MCF 10A (cell line): ENCODE measurements around the gene OR7A10. TPM values are rescaled to one million over a fixed set of nuclear protein-coding genes. Genes with fewer than 3 reads are reported as not detected.
A peak's percentile ranks its signal among the peaks of the same experiment; 100 is the strongest.
"Not testable (repeated sequence)": the region's sequence is repeated elsewhere in the genome, so short reads cannot be mapped to it uniquely, and the experiment has no call there.

Experiments used
- BruUV-seq: library from RNA; stranded (reverse); fragments of 400-500 nt; replicated peaks from 2 replicates; lab custom pipeline; 2021; lab: Mats Ljungman, UMichigan
- CTCF ChIA-PET: fragments of 300-600 bp; sonication (Branson Sonifier 250); formaldehyde crosslinking; extraction: SDS; loops from one replicate; lab custom pipeline; 2021; ENCODE audit warnings: antibody characterized with exemption, inconsistent platforms; lab: Yijun Ruan, JAX
- POLR2A ChIA-PET: fragments of 300-600, 350-650 bp; sonication (Branson Sonifier 250); formaldehyde crosslinking; extraction: SDS; loops from one replicate; lab custom pipeline; 2020; ENCODE audit warnings: antibody characterized with exemption, inconsistent platforms; lab: Yijun Ruan, JAX
- DNase-seq: peaks from one replicate; pipeline ENCODE4 v3.0.0-alpha.2; 2018; ENCODE audit not compliant: unreplicated experiment
- H3K27ac Mint-ChIP-seq: one replicate; pipeline ENCODE4 v1.8.0; 2022; ENCODE audit warnings: mild to moderate bottlenecking, low read depth, mixed read lengths; ENCODE audit not compliant: unreplicated experiment
- H3K27me3 Mint-ChIP-seq: one replicate; pipeline ENCODE4 v1.8.0; 2022; ENCODE audit warnings: mixed read lengths; ENCODE audit not compliant: insufficient read depth, unreplicated experiment
- H3K36me3 Mint-ChIP-seq: one replicate; pipeline ENCODE4 v1.8.0; 2022; ENCODE audit warnings: mild to moderate bottlenecking, moderate library complexity, mixed read lengths; ENCODE audit not compliant: insufficient read depth, unreplicated experiment
- H3K4me1 Mint-ChIP-seq: one replicate; pipeline ENCODE4 v1.8.0; 2022; ENCODE audit warnings: mixed read lengths; ENCODE audit not compliant: insufficient read depth, unreplicated experiment
- H3K4me3 Mint-ChIP-seq: one replicate; pipeline ENCODE4 v1.8.0; 2022; ENCODE audit warnings: mild to moderate bottlenecking, moderate library complexity, mixed read lengths; ENCODE audit not compliant: unreplicated experiment
- H3K9me3 Mint-ChIP-seq: one replicate; pipeline ENCODE4 v1.8.0; 2022; ENCODE audit warnings: mixed read lengths; ENCODE audit not compliant: unreplicated experiment
- CTCF ChIP-seq: fragments of 200-600 bp; IDR thresholded peaks from one replicate; pipeline ENCODE4 v1.8.0; 2022; ENCODE audit warnings: antibody characterized with exemption, mild to moderate bottlenecking; ENCODE audit not compliant: unreplicated experiment
- intact Hi-C: fragments of 100-400 bp; cut with micrococcal nuclease; formaldehyde crosslinking; loops from 2 replicates; pipeline ENCODE4 v1.14.1; 2022
- total RNA-seq: library from RNA; stranded (reverse); gene quantifications from 2 replicates; pipeline ENCODE4 v1.2.3, GENCODE V29; 2022

OR7A10 gene
- total RNA-seq, 1 experiment from 2014 or later, result not detected

GRCh38 chr19:14798760-14799159, 50.0 kb downstream of the OR7A10 start:
- CTCF ChIA-PET, result interaction anchor here (0.6 to 2.3 kb wide), 3 partner anchors 12 to 64 kb away, joined by 3 to 10 read pairs (median 3); no protein-coding TSS in a partner anchor
- no peak overlapping the region for H3K27ac Mint-ChIP-seq
- no peak overlapping the region for H3K4me3 Mint-ChIP-seq
- POLR2A ChIA-PET, result no interaction called here
- peaks cover 7% of the 10 kb centered on the region for H3K4me1 Mint-ChIP-seq
- H3K36me3 Mint-ChIP-seq, result no peaks in the 10 kb centered on the region
- DNase-seq, result no peak
- no peaks in the 10 kb centered on the region for H3K27me3 Mint-ChIP-seq
- no TSS peak for BruUV-seq
- intact Hi-C loops, result no loop called here
- H3K9me3 Mint-ChIP-seq, result peaks cover 6% of the 10 kb centered on the region
- no peak for TF ChIP-seq CTCF

GRCh38 chr19:14796021-14796420, 52.7 kb downstream of the OR7A10 start:
- no TSS peak for BruUV-seq
- ChIA-PET POLR2A (interaction anchor here (1.5 kb wide), 1 partner anchor 9 kb away, joined by 3 read pairs; no protein-coding TSS in a partner anchor), CTCF (interaction anchor here (2.5 kb wide), 1 partner anchor 10 kb away, joined by 19 read pairs; no protein-coding TSS in a partner anchor)
- Mint-ChIP-seq H3K4me3 (no peak overlapping the region), H3K9me3 (peaks cover under 1% of the 10 kb centered on the region), H3K27me3 (no peaks in the 10 kb centered on the region), H3K4me1 (peaks cover 7% of the 10 kb centered on the region), H3K27ac (no peak overlapping the region), H3K36me3 (no peaks in the 10 kb centered on the region)
- no peak for DNase-seq
- TF ChIP-seq CTCF, result no peak
- intact Hi-C loops, result no loop called here

GRCh38 chr19:14795078-14795721, 53.5 kb downstream of the OR7A10 start:
- peak; percentile 21 for DNase-seq
- no TSS peak for BruUV-seq
- Mint-ChIP-seq H3K9me3 (no peaks in the 10 kb centered on the region), H3K36me3 (no peaks in the 10 kb centered on the region), H3K4me3 (no peak overlapping the region), H3K27ac (no peak overlapping the region), H3K27me3 (no peaks in the 10 kb centered on the region), H3K4me1 (peaks cover 7% of the 10 kb centered on the region)
- ChIA-PET POLR2A (interaction anchor here (1.5 kb wide), 1 partner anchor 10 kb away, joined by 3 read pairs; no protein-coding TSS in a partner anchor), CTCF (interaction anchor here (0.6 to 2.5 kb wide), 2 partner anchors 9 to 578 kb away, joined by 3 to 19 read pairs; no protein-coding TSS in a partner anchor)
- TF ChIP-seq CTCF, result no peak
- intact Hi-C loops, result no loop called here

GRCh38 chr19:14792250-14792649, 56.5 kb downstream of the OR7A10 start:
- H3K9me3 Mint-ChIP-seq, H3K27ac Mint-ChIP-seq, H3K27me3 Mint-ChIP-seq, DNase-seq, H3K4me3 Mint-ChIP-seq, H3K4me1 Mint-ChIP-seq, BruUV-seq, POLR2A ChIA-PET, CTCF ChIA-PET, intact Hi-C loops, H3K36me3 Mint-ChIP-seq: not testable (repeated sequence)

Other genes with a start within 250 kb of the OR7A10 start
- gene ADGRE3, start 174.1 kb downstream of the OR7A10 start, total RNA-seq, result not detected in 2 replicates
- 15.4 and 17.5 TPM in 2 replicates for gene ZNF333, start 158.9 kb downstream of the OR7A10 start, total RNA-seq
- gene ADGRE2, start 70.4 kb downstream of the OR7A10 start, total RNA-seq, result 6.9 and 8.0 TPM in 2 replicates
- gene OR7A5, start 13.7 kb downstream of the OR7A10 start, total RNA-seq, result not detected in 2 replicates
- gene OR7C1, start 13.7 kb downstream of the OR7A10 start, total RNA-seq, result not detected in 2 replicates
- not detected in 2 replicates for gene OR7A17, start 37.2 kb upstream of the OR7A10 start, total RNA-seq
- not detected in 2 replicates for gene OR7C2, start 92.6 kb upstream of the OR7A10 start, total RNA-seq
- gene SLC1A6, start 130.9 kb upstream of the OR7A10 start, total RNA-seq, result not detected in 2 replicates
- gene CASP14, start 200.6 kb upstream of the OR7A10 start, total RNA-seq, result not detected in 2 replicates
- not detected in 2 replicates for gene OR1I1, start 233.3 kb upstream of the OR7A10 start, total RNA-seq